ENCODE data around the gene ATF7.

DNA sequence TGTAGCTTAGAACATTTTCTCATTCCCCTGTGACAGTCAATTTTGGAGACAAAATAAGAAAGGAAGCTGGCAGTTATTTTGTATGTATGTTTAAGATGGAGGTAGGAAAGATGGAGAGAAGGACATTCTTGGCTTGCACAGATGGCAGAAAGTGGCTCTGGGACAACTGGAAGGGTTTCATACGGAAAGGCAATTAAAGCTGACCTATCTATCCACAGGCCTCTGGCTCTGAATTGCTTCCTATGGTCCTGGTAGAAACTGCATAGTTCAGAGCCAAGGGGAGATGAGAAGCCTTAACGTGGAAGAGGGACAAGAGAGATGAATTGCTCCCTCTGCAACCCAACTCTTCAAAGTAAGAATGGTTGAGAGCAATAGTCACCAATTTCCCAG is 110.9 kb downstream of the ATF7 start:
- no peak for TF ChIP-seq CTCF (IDR thresholded peaks at IDR 0.05)
- TF ChIP-seq EP300 (IDR thresholded peaks at IDR 0.05; ENCODE audit: low read depth): no peak
